ENCODE results near the gene SCAMP4. TPM values are rescaled to one million over a fixed set of nuclear protein-coding genes. Genes with fewer than 3 reads are reported as not detected.

The SCAMP4 gene
- total and polyA plus RNA-seq, 2 of the 13 experiments (the other 11 are each of a cell fraction or from before 2014, with no cell fraction given): 10.7 to 13.7 TPM

DNA sequence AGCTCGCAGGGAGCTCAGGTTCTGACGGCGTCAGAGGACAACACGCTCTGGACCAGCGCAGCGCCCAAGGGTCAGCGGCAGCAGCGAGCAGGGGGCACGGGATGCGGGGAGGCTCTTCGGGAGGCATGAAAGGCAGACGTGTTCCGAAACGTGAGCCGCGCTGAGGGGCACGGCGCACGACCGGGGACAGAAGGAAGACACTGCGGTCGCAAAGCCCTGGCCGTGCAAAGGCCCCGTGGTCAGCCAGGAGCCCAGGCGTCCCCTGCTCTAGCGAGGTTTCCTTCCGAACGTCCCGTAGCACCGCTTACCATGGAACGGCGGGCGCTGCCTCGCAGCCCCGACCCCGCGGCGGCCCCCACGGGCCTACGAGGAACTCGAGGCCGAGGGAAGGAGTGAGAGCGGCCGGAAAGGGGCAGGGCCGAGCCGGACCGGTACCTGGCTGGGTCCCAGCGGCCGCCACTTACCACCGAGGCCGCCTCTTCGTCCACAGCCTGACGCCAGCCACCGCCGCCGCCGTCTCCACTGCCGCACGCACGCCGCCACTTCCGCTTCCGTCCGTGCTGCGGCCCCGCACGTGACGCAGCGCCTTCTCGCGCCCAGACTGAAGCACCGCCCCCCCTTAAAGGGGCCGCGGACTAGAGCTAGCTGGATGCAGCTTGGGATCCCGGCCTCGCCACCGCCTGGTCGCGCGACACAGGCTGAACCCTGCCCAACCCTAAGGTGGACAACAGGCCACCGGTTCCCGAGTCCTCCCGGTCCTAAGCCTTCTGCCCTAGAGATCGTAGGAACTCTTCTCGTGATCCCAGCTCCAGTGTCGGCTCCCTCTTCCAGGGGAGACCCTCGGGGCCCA is 29.3 kb upstream of the SCAMP4 start (continued):
- no peak for TF ChIP-seq NCOA1 (CRISPR knock-in tag; IDR thresholded peaks at IDR 0.05)
- TF ChIP-seq ZNF652 (CRISPR knock-in tag; IDR thresholded peaks at IDR 0.05; ENCODE audit: borderline replicate concordance, low read depth): no peak
- peak; percentile 63 for TF ChIP-seq ZNF552 (CRISPR knock-in tag; IDR thresholded peaks at IDR 0.05; ENCODE audit: borderline replicate concordance)
- no peak for TF ChIP-seq NCOA5 (CRISPR knock-in tag; IDR thresholded peaks at IDR 0.05)
- TF ChIP-seq TCF7 (IDR thresholded peaks at IDR 0.05; ENCODE audit: low read depth): no peak
- no peak; the same call in 1 of the 2 replicates for TF ChIP-seq POGZ (CRISPR knock-in tag; IDR thresholded peaks at IDR 0.05)
- TF ChIP-seq, protein P1, sequence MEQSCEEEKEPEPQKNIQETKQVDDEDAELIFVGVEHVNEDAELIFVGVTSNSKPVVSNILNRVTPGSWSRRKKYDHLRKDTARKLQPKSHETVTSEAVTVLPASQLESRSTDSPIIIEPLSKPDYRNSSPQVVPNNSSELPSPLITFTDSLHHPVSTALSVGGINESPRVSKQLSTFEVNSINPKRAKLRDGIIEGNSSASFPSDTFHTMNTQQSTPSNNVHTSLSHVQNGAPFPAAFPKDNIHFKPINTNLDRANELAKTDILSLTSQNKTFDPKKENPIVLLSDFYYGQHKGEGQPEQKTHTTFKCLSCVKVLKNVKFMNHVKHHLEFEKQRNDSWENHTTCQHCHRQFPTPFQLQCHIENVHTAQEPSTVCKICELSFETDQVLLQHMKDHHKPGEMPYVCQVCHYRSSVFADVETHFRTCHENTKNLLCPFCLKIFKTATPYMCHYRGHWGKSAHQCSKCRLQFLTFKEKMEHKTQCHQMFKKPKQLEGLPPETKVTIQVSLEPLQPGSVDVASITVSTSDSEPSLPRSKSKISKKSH (CRISPR knock-in tag; IDR thresholded peaks at IDR 0.05; ENCODE audit: borderline replicate concordance): no peak; the same call in 1 of the 2 replicates
- TF ChIP-seq, protein P2, sequence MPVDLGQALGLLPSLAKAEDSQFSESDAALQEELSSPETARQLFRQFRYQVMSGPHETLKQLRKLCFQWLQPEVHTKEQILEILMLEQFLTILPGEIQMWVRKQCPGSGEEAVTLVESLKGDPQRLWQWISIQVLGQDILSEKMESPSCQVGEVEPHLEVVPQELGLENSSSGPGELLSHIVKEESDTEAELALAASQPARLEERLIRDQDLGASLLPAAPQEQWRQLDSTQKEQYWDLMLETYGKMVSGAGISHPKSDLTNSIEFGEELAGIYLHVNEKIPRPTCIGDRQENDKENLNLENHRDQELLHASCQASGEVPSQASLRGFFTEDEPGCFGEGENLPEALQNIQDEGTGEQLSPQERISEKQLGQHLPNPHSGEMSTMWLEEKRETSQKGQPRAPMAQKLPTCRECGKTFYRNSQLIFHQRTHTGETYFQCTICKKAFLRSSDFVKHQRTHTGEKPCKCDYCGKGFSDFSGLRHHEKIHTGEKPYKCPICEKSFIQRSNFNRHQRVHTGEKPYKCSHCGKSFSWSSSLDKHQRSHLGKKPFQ (CRISPR knock-in tag; IDR thresholded peaks at IDR 0.05; ENCODE audit: insufficient replicate concordance): peak; percentile 73
- no peak for TF ChIP-seq FOXJ3 (CRISPR knock-in tag; IDR thresholded peaks at IDR 0.05; ENCODE audit: borderline replicate concordance)
- TF ChIP-seq ZNF224 (CRISPR knock-in tag; IDR thresholded peaks at IDR 0.05): no peak
- no peak for TF ChIP-seq SMARCE1 (IDR thresholded peaks at IDR 0.05; ENCODE audit: borderline replicate concordance)
- no peak for TF ChIP-seq ARNT (IDR thresholded peaks at IDR 0.05)
- TF ChIP-seq NAIF1 (CRISPR knock-in tag; IDR thresholded peaks at IDR 0.05; ENCODE audit: borderline replicate concordance): no peak
- peak; percentile 78; the same call in 1 of the 2 replicates for TF ChIP-seq ZNF331 (CRISPR knock-in tag; IDR thresholded peaks at IDR 0.05)
- no peak for TF ChIP-seq ZNF839 (CRISPR knock-in tag; IDR thresholded peaks at IDR 0.05; ENCODE audit: borderline replicate concordance)
- no peak for TF ChIP-seq RBM22 (optimal IDR thresholded peaks at IDR 0.05; ENCODE audit: low read length)
- TF ChIP-seq, protein P3, sequence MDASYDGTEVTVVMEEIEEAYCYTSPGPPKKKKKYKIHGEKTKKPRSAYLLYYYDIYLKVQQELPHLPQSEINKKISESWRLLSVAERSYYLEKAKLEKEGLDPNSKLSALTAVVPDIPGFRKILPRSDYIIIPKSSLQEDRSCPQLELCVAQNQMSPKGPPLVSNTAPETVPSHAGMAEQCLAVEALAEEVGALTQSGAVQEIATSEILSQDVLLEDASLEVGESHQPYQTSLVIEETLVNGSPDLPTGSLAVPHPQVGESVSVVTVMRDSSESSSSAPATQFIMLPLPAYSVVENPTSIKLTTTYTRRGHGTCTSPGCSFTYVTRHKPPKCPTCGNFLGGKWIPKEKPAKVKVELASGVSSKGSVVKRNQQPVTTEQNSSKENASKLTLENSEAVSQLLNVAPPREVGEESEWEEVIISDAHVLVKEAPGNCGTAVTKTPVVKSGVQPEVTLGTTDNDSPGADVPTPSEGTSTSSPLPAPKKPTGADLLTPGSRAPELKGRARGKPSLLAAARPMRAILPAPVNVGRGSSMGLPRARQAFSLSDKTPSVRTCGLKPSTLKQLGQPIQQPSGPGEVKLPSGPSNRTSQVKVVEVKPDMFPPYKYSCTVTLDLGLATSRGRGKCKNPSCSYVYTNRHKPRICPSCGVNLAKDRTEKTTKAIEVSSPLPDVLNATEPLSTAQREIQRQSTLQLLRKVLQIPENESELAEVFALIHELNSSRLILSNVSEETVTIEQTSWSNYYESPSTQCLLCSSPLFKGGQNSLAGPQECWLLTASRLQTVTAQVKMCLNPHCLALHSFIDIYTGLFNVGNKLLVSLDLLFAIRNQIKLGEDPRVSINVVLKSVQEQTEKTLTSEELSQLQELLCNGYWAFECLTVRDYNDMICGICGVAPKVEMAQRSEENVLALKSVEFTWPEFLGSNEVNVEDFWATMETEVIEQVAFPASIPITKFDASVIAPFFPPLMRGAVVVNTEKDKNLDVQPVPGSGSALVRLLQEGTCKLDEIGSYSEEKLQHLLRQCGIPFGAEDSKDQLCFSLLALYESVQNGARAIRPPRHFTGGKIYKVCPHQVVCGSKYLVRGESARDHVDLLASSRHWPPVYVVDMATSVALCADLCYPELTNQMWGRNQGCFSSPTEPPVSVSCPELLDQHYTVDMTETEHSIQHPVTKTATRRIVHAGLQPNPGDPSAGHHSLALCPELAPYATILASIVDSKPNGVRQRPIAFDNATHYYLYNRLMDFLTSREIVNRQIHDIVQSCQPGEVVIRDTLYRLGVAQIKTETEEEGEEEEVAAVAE (CRISPR knock-in tag; IDR thresholded peaks at IDR 0.05; ENCODE audit: borderline replicate concordance): peak; percentile 83; the same call in 1 of the 2 replicates
- no peak for TF ChIP-seq XBP1 (CRISPR knock-in tag; IDR thresholded peaks at IDR 0.05)
- peak; percentile 75 for TF ChIP-seq SP2 (CRISPR knock-in tag; IDR thresholded peaks at IDR 0.05)
- peak; percentile 94 for TF ChIP-seq HDAC1 (CRISPR knock-in tag; IDR thresholded peaks at IDR 0.05)
- peak; percentile 66 for TF ChIP-seq FOXA3 (CRISPR knock-in tag; IDR thresholded peaks at IDR 0.05)
- TF ChIP-seq ZNF883 (CRISPR knock-in tag; IDR thresholded peaks at IDR 0.05; ENCODE audit: not compliant biosample characterization): peak; percentile 58
- peak; percentile 42 for TF ChIP-seq SKI (IDR thresholded peaks at IDR 0.05; ENCODE audit: partially characterized antibody)
- TF ChIP-seq ZNF33B (CRISPR knock-in tag; IDR thresholded peaks at IDR 0.05): 0 out of 2 replicates have a peak, but pooled peaks have one; percentile 71

All from HepG2 (cell line).